DOHH2 (cell line): ENCODE results near the gene PLA2G3.

ENCODE experiments used
- H3F3A ChIP-seq: fragments of 200-600 bp; sonication (generic), shearing (Covaris generic); 2 replicates; pipeline ENCODE4 v1.6.0; 2016; ENCODE audit warnings: antibody characterized with exemption, mild to moderate bottlenecking; ENCODE audit not compliant: control insufficient read depth, insufficient read depth
- H3K27ac ChIP-seq: fragments of 200-600 bp; sonication (generic); 2 replicates; pipeline ENCODE4 v1.5.1; 2014; ENCODE audit warnings: low read depth, mild to moderate bottlenecking, low read length, moderate library complexity
- H3K27me3 ChIP-seq: fragments of 200-600 bp; sonication (generic); 2 replicates; pipeline ENCODE4 v1.6.1; 2014; ENCODE audit warnings: mild to moderate bottlenecking, low read length, mixed read lengths; ENCODE audit not compliant: control insufficient read depth
- H3K36me3 ChIP-seq: fragments of 200-600 bp; sonication (generic); 2 replicates; pipeline ENCODE4 v1.6.1; 2014; ENCODE audit warnings: mild to moderate bottlenecking, low read length, moderate library complexity, mixed read lengths; ENCODE audit not compliant: control insufficient read depth
- H3K4me1 ChIP-seq: fragments of 200-600 bp; sonication (generic); 2 replicates; pipeline ENCODE4 v1.6.1; 2014; ENCODE audit warnings: mild to moderate bottlenecking, low read length, mixed read lengths; ENCODE audit not compliant: control insufficient read depth
- H3K4me2 ChIP-seq: fragments of 200-600 bp; sonication (generic); 2 replicates; pipeline ENCODE4 v1.6.0; 2014; ENCODE audit warnings: mild to moderate bottlenecking, low read length, moderate library complexity
- H3K4me3 ChIP-seq: fragments of 200-600 bp; sonication (generic); 2 replicates; pipeline ENCODE4 v1.5.1; 2014; ENCODE audit warnings: mild to moderate bottlenecking, low read length, mixed read lengths
- H3K79me2 ChIP-seq: fragments of 200-600 bp; sonication (generic); 2 replicates; pipeline ENCODE4 v1.6.1; 2014; ENCODE audit warnings: mild to moderate bottlenecking, low read length, mixed read lengths; ENCODE audit not compliant: control insufficient read depth
- H3K9me2 ChIP-seq: fragments of 200-600 bp; sonication (generic); replicated peaks from 2 replicates; pipeline ENCODE4 v1.6.1; 2014; ENCODE audit warnings: mild to moderate bottlenecking, low read length, mixed read lengths; ENCODE audit not compliant: control insufficient read depth
- H3K9me3 ChIP-seq: fragments of 200-600 bp; sonication (generic); 2 replicates; pipeline ENCODE4 v1.6.1; 2014; ENCODE audit warnings: antibody characterized with exemption, low read length, mixed read lengths; ENCODE audit not compliant: control insufficient read depth, insufficient read depth
- H4K20me1 ChIP-seq: fragments of 200-600 bp; sonication (generic); 2 replicates; pipeline ENCODE4 v1.6.0; 2014; ENCODE audit warnings: low read depth, mild to moderate bottlenecking, antibody characterized with exemption, low read length, moderate library complexity; ENCODE audit not compliant: control insufficient read depth, insufficient read depth
- CTCF ChIP-seq: fragments of 200-600 bp; sonication (generic); IDR thresholded peaks from one replicate; pipeline ENCODE4 v1.5.1; 2014; ENCODE audit warnings: antibody characterized with exemption, mild to moderate bottlenecking, low read depth, low read length; ENCODE audit not compliant: poor library complexity, severe bottlenecking
- EZH2phosphoT487 ChIP-seq: fragments of 200-600 bp; sonication (generic); IDR thresholded peaks from 2 replicates; pipeline ENCODE4 v1.6.1; 2017; ENCODE audit warnings: borderline replicate concordance, mild to moderate bottlenecking, antibody characterized with exemption, low read length, moderate library complexity, mixed read lengths

The PLA2G3 gene

GRCh38 chr22:31125521-31126117 is 14.7 kb downstream of the PLA2G3 start:
- Histone ChIP-seq H3K27me3 (no peaks in the 10 kb centered on the region), H3K4me1 (peaks cover 9% of the 10 kb centered on the region), H4K20me1 (no peaks in the 10 kb centered on the region), H3K9me3 (no peaks in the 10 kb centered on the region), H3K9me2 (no peaks in the 10 kb centered on the region), H3K27ac (no peak overlapping the region), H3K4me2 (no peak overlapping the region), H3F3A (no peaks in the 10 kb centered on the region), H3K79me2 (no peaks in the 10 kb centered on the region), H3K4me3 (no peak overlapping the region), H3K36me3 (no peaks in the 10 kb centered on the region)
- TF ChIP-seq CTCF (no peak), EZH2phosphoT487 (no peak)

- no peak for TF ChIP-seq EZH2phosphoT487
- TF ChIP-seq CTCF, result no peak
- H3K9me2 ChIP-seq, result no peaks in the 10 kb centered on the region
- no peaks in the 10 kb centered on the region for H3K9me3 ChIP-seq
- no peaks in the 10 kb centered on the region for H3K27me3 ChIP-seq
- no peak overlapping the region for H3K27ac ChIP-seq
- H3K79me2 ChIP-seq, result no peaks in the 10 kb centered on the region
- H3K36me3 ChIP-seq, result no peaks in the 10 kb centered on the region
- H4K20me1 ChIP-seq, result no peaks in the 10 kb centered on the region
- H3K4me1 ChIP-seq, result peaks cover 9% of the 10 kb centered on the region
- no peaks in the 10 kb centered on the region for H3F3A ChIP-seq
- no peak overlapping the region for H3K4me2 ChIP-seq
- H3K4me3 ChIP-seq, result no peak overlapping the region
Observed at GRCh38 chr22:31124811-31125465, 15.4 kb downstream of the PLA2G3 start.

- Histone ChIP-seq H3K79me2 (no peaks in the 10 kb centered on the region), H3K9me2 (no peaks in the 10 kb centered on the region), H3K27ac (no peak overlapping the region), H3K4me2 (no peak overlapping the region), H3K4me3 (no peak overlapping the region), H3K9me3 (no peaks in the 10 kb centered on the region), H3K36me3 (no peaks in the 10 kb centered on the region), H4K20me1 (no peaks in the 10 kb centered on the region), H3F3A (no peaks in the 10 kb centered on the region), H3K4me1 (peaks cover 9% of the 10 kb centered on the region), H3K27me3 (no peaks in the 10 kb centered on the region)
- TF ChIP-seq EZH2phosphoT487, result no peak
- no peak for TF ChIP-seq CTCF
Observed at GRCh38 chr22:31124290-31124689, 16.0 kb downstream of the PLA2G3 start.
